Bronchial epithelial cell (primary cell): Measurements from ENCODE around the gene NDUFA8. TPM values are rescaled to one million over a fixed set of nuclear protein-coding genes. Genes with fewer than 3 reads are reported as not detected.
"Not testable (repeated sequence)": the region's sequence is repeated elsewhere in the genome, so short reads cannot be mapped to it uniquely, and the experiment has no call there.

ENCODE experiments used
- DNase-seq: peaks from one replicate; pipeline ENCODE4 v3.0.0-alpha.2; 2010; ENCODE audit warnings: low read depth
- FAIRE-seq: peaks from 2 replicates; lab custom pipeline; 2011; peaks lifted over from hg19 to GRCh38; lab: Jason Lieb, UNC
- H3K27me3 ChIP-seq: 2 replicates; pipeline ENCODE4 v1.5.1; 2011; ENCODE audit warnings: low read length; ENCODE audit not compliant: control insufficient read depth, insufficient read depth
- H3K36me3 ChIP-seq: 2 replicates; pipeline ENCODE4 v1.5.1; 2011; ENCODE audit warnings: low read length; ENCODE audit not compliant: control insufficient read depth, insufficient read depth
- H3K4me3 ChIP-seq: 2 replicates; pipeline ENCODE4 v1.5.1; 2011; ENCODE audit warnings: mild to moderate bottlenecking, low read depth, low read length, control low read depth
- CTCF ChIP-seq: IDR thresholded peaks from 2 replicates; pipeline ENCODE4 v1.5.1; 2011; ENCODE audit warnings: mild to moderate bottlenecking, moderate library complexity, low read length, control low read depth, inconsistent platforms; ENCODE audit not compliant: insufficient read depth, severe bottlenecking
- total RNA-seq: library from RNA; depleted of rRNA; stranded (reverse); fragments of >200 nt; gene quantifications from 2 replicates; pipeline ENCODE4 v1.2.1, GENCODE V29; 2014

NDUFA8 gene
- total RNA-seq, 1 donor from 2014 or later: 34.2 TPM

DNA sequence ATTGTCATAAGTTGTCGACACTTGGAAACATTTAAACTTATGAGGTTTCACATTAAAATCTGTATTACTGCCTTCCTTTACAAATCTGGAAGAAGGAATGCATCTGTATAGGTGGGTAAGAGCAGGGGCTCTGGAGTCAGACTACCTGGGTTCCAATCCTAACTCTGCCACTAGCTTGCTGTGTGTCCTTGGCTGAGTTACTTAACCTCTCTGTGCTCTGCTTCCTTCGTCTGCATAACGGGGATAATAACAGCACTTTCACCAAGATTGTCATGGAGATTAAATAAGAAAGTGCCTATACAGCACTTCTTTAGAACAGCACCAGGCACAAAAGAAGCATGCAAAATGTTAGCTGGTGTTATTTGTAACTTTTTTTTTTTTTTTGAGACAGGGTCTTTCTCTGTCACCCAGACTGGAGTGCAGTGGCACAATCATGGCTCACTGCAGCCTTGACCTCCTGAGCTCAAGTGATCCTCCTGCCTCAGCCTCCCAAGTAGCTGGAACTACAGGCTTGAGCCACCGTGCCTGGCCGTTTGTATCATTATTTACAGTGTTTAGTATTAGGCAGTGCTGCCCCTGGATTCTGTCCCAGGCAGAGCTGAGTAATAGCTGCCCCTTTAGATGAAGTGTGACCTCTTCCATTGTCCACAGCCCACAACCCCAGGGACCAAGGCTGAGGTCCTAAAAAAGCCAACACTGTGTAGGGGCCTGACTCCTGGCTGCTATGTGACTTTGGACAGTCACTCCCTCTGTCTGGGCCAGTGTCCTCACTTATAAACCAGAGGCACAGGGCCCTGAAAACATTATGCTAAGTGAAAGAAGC is 41.0 kb downstream of the NDUFA8 start:
- Histone ChIP-seq H3K4me3 (no peak overlapping the region), H3K36me3 (no peaks in the 10 kb centered on the region), H3K27me3 (no peaks in the 10 kb centered on the region)
- no peak for DNase-seq
- FAIRE-seq: no peak
- TF ChIP-seq CTCF: no peak

- H3K36me3 ChIP-seq, H3K27me3 ChIP-seq, H3K4me3 ChIP-seq, DNase-seq, FAIRE-seq: not testable (repeated sequence)
Observed at GRCh38 chr9:122117241-122117640, 42.3 kb downstream of the NDUFA8 start.

GRCh38 chr9:122116448-122117173 is 43.0 kb downstream of the NDUFA8 start:
- no peak overlapping the region for H3K4me3 ChIP-seq
- no peak for TF ChIP-seq CTCF
- H3K36me3 ChIP-seq: no peaks in the 10 kb centered on the region
- DNase-seq (no peak), FAIRE-seq (no peak)
- no peaks in the 10 kb centered on the region for H3K27me3 ChIP-seq

DNA sequence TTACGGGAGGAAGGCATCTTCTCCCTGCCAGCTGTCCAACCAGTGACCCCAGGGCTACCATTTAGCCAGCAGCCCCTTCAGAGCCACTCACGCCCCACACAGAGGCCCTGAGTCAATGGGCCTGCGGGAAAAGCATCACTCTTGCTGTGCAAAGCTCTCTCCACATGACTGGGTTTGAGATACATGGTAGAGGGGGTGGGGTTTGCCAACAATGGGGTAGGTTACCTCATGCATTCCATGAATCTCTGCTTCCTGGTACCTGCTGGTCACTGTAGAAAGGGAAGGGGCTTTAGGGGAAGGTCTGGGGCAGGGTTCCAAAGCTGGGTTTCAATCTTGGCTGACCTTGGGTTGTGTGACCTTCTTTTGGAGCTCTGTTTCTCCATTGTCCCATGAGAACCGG is 43.5 kb downstream of the NDUFA8 start:
- Histone ChIP-seq H3K27me3 (no peaks in the 10 kb centered on the region), H3K36me3 (no peaks in the 10 kb centered on the region), H3K4me3 (no peak overlapping the region)
- no peak for TF ChIP-seq CTCF
- FAIRE-seq (no peak), DNase-seq (no peak)

DNA sequence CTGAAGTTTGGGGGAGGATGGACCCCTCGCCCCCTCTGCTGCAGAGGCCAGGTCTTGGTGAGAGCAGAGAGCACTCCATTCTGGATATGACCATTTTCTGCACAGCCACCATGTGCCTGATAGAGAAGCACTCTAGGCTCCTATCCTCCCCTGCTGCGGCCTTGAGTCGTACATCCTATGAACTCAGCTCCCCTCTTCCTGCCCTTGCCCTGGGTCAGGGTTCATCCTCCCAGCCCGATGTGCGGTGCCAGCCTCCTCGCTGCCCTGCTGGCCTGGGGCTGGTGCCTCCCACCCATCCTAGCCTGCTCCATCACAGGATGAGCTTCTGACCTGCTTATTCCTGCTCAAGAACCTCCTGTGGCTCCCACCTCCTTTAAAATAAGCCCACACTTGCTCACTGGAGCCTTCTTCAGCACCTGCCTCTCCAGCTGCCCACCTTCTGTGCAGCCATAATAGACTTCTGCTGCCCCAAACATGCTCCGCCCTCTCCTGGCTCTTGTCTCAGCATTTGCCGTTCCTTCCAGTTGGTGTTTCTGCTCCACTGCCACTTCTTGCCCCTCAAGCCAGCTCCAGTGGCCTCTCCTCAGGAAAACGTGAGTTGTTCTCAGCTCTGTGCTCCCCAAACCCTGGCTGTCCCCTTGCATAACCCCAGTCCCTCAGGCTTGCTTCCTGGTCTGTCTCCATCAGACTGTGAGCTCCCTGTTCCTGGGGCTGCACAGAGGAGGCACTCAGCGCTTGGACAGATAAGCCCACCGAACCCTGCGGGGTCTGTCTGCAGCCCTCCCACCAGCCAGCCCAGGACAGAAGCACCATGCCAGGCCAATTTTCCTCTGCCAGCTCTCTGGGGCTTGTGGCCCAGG is 44.2 kb downstream of the NDUFA8 start:
- FAIRE-seq (no peak), DNase-seq (no peak)
- H3K36me3 ChIP-seq: no peaks in the 10 kb centered on the region
- no peaks in the 10 kb centered on the region for H3K27me3 ChIP-seq
- no peak overlapping the region for H3K4me3 ChIP-seq
- TF ChIP-seq CTCF: no peak

GRCh38 chr9:122113574-122113973 is 46.0 kb downstream of the NDUFA8 start:
- H3K27me3 ChIP-seq: no peaks in the 10 kb centered on the region
- no peak overlapping the region for H3K4me3 ChIP-seq
- no peak for FAIRE-seq
- H3K36me3 ChIP-seq: no peaks in the 10 kb centered on the region
- no peak for TF ChIP-seq CTCF
- DNase-seq: no peak
